GM12874 (cell line): ENCODE data around the gene OPTC.

ENCODE experiments used
- CTCF ChIP-seq: IDR thresholded peaks from 2 replicates; pipeline ENCODE4 v1.5.1; 2011; ENCODE audit warnings: low read depth, mild to moderate bottlenecking, control low read depth, low read length, moderate library complexity; ENCODE audit not compliant: insufficient read depth

The OPTC gene

GRCh38 chr1:203475012-203475981 lies 18.7 kb upstream of the OPTC start, which contains the start of gene PRELP:
PRELP (plus strand) TSS chr1:203475806; CDS start chr1:203483185, 7,379 bp downstream.
- TF ChIP-seq CTCF = no peak

GRCh38 chr1:203476216-203476814 lies 17.6 kb upstream of the OPTC start:
- no peak for TF ChIP-seq CTCF

- no peak for TF ChIP-seq CTCF
Measured at GRCh38 chr1:203477748-203478147, 16.2 kb upstream of the OPTC start.

DNA sequence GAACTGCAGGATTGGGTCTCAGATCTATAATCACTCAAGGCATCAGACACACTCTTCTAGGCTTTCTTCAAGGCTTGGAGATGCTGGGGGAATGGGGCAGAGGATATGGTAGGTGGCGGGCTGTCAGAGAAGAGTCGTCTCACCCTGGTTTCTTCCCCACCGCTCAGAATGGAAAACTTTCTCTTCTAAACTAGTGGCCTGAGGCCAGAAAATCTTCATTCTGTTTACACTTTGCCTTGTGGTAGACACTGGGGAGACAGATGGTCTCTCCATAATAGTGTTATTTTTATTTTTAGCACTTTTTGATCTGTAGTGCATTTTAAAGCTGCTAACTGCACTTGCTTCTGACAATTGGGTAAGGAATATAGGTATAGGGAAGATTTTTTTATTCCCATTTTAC lies 15.7 kb upstream of the OPTC start:
- TF ChIP-seq CTCF = no peak

DNA sequence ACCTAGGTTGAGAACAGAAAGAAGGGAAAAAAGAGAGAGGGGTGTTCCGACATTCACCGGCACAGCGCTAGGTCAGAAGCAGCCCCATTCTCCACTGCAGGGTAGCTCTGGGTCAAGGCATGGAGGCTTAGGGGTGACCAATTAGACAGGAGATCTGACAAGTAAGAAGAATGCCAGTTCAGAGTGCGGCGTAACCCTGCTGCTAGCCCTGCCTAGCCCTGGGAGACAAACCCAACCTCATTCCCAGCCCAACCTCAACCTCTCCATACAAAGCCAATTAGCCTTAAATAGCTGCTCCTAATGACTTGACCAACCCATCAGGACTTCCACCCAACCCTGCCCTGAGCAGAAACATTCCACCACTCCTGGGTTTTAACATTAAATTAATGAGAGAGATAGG lies 15.0 kb upstream of the OPTC start:
- TF ChIP-seq CTCF = no peak

GRCh38 chr1:203479646-203480045 lies 14.3 kb upstream of the OPTC start:
- TF ChIP-seq CTCF = no peak

GRCh38 chr1:203480084-203480483 lies 13.9 kb upstream of the OPTC start:
- TF ChIP-seq CTCF = no peak
